Lung (tissue), 12 donors: ENCODE results near the gene AMBRA1. TPM values are rescaled to one million over a fixed set of nuclear protein-coding genes. Genes with fewer than 3 reads are reported as not detected.
A peak's percentile ranks its signal among the peaks of the same experiment; 100 is the strongest.

Source experiments
- ATAC-seq: fragments of 200-7000 bp; cut with Tn5 transposase; one replicate; pipeline ENCODE4 v1.9.1; 2020; ENCODE audit warnings: moderate number of reproducible peaks; ENCODE audit not compliant: insufficient read depth, low FRiP score
- DNase-seq, 3 donors: peaks; one replicate each; pipeline ENCODE4 v3.0.0-alpha.2; 2013 to 2017
- H3K27ac ChIP-seq, 2 donors: one replicate each; pipeline ENCODE4 v1.5.1; 2013; ENCODE audit warnings: mild to moderate bottlenecking in 2 of 2, moderate library complexity in 2 of 2, control low read depth in 1 of 2, inconsistent platforms in 1 of 2, low read depth in 1 of 2, low read length in 1 of 2
- H3K27me3 ChIP-seq, 3 donors: one replicate each; pipeline ENCODE4 v1.5.1; 2013; ENCODE audit warnings: low read length in 2 of 3; ENCODE audit not compliant: control insufficient read depth in 3 of 3, insufficient read depth in 3 of 3
- H3K36me3 ChIP-seq, 4 donors: one replicate each; pipeline ENCODE4 v1.5.1; 2013; ENCODE audit warnings: low read length in 4 of 4, mild to moderate bottlenecking in 1 of 4, moderate library complexity in 1 of 4; ENCODE audit not compliant: control insufficient read depth in 4 of 4, insufficient read depth in 4 of 4
- H3K4me1 ChIP-seq, 5 donors: one replicate each; pipeline ENCODE4 v1.5.1; 2013; ENCODE audit warnings: low read length in 5 of 5, mild to moderate bottlenecking in 2 of 5, moderate library complexity in 1 of 5; ENCODE audit not compliant: control insufficient read depth in 5 of 5, insufficient read depth in 5 of 5
- H3K4me3 ChIP-seq: one replicate; pipeline ENCODE4 v1.5.1; 2013; ENCODE audit warnings: mild to moderate bottlenecking, control low read depth, moderate library complexity
- H3K9ac ChIP-seq, 2 donors: one replicate each; pipeline ENCODE4 v1.5.1; 2013; ENCODE audit warnings: low read length in 2 of 2, control low read depth in 1 of 2; ENCODE audit not compliant: insufficient read depth in 1 of 2
- H3K9me3 ChIP-seq, 4 donors: one replicate each; pipeline ENCODE4 v1.5.1; 2013; ENCODE audit warnings: low read length in 3 of 4, mild to moderate bottlenecking in 1 of 4, moderate library complexity in 1 of 4; ENCODE audit not compliant: control insufficient read depth in 4 of 4, insufficient read depth in 3 of 4
- WGBS, 2 donors: extraction: QIAGEN DNeasy Blood & Tissue Kit; methylation state at CpG; one replicate each; pipeline ENCODE4 v1.1.7; 2013; 5-methylcytosine and 5-hydroxymethylcytosine counted together
- polyA plus RNA-seq, 2 donors: library from polyadenylated mRNA; stranded (reverse); fragments of 200-250 nt; gene quantifications; one replicate each; pipeline ENCODE4 v1.2.1, GENCODE V29; 2013
- total RNA-seq, 2 donors: library from RNA; depleted of rRNA in 1 of 2; stranded (reverse); fragments of >200 nt in 1 of 2; gene quantifications; one replicate each; pipeline ENCODE4 v1.2.1, GENCODE V29; 2014 to 2021
- TF ChIP-seq, protein P1 (sequence below): IDR thresholded peaks from 2 replicates; pipeline ENCODE4 v1.5.1; 2012; ENCODE audit warnings: mild to moderate bottlenecking; ENCODE audit errors: control extremely low read depth, extremely low read depth
- donor health status: control.
- donor health status: control.
- donor health status: Bipolar disorder and iron deficiency.
- donor health status: healthy.
- donor health status: DM: yes; HTN: yes; CAD: no.

The AMBRA1 gene
- total and polyA plus RNA-seq, 4 donors, result 7.4 to 41.2 (median 23.7) TPM

DNA sequence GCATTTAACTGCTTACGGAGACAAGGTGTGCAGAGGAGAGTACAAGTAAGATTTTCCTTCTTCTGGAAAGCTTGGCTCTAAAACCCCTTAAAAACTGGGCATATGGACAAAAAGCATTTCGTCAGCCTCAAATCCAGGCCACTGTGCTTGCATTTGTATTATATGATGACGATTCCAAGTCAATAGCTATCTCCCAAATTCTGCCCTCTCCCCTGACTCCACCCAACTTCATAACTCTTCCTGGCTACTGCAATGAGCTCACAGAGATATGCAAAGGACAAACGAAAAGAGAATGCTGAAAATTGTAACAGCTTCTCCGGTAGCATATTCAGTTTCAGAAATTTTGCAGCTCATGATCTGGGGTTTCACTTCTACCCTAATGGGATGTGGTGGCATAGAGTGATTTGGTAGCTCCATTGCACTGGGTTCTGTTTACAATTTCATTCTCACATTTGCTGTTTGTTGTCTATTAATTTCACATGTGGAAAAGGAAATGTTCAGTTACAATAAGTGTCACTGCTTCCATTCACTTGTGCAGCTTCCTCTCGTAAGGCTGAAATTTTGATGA, 156.6 kb downstream of the AMBRA1 start:
- WGBS, 2 donors, result 76 to 81% methylated on average over 6 of the region's 6 CpGs
- Histone ChIP-seq H3K27me3 (no peaks in the 10 kb centered on the region), H3K4me1 (peaks cover 0 to 14% (median 4%) of the 10 kb centered on the region in 5 donors), H3K4me3 (no peak overlapping the region), H3K9ac (no peak overlapping the region), H3K27ac (no peak overlapping the region), H3K36me3 (peaks cover 2 to 15% (median 14%) of the 10 kb centered on the region in 4 donors), H3K9me3 (no peaks in the 10 kb centered on the region)
- TF ChIP-seq, protein P1, sequence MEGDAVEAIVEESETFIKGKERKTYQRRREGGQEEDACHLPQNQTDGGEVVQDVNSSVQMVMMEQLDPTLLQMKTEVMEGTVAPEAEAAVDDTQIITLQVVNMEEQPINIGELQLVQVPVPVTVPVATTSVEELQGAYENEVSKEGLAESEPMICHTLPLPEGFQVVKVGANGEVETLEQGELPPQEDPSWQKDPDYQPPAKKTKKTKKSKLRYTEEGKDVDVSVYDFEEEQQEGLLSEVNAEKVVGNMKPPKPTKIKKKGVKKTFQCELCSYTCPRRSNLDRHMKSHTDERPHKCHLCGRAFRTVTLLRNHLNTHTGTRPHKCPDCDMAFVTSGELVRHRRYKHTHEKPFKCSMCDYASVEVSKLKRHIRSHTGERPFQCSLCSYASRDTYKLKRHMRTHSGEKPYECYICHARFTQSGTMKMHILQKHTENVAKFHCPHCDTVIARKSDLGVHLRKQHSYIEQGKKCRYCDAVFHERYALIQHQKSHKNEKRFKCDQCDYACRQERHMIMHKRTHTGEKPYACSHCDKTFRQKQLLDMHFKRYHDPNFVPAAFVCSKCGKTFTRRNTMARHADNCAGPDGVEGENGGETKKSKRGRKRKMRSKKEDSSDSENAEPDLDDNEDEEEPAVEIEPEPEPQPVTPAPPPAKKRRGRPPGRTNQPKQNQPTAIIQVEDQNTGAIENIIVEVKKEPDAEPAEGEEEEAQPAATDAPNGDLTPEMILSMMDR, result no peak
- ATAC-seq (no peak), DNase-seq (peak in 1 of 3 donors; percentile 13)

- H3K4me3 ChIP-seq, result no peak overlapping the region
- no peaks in the 10 kb centered on the region for H3K9me3 ChIP-seq
- peaks cover 2 to 18% (median 14%) of the 10 kb centered on the region in 4 donors for H3K36me3 ChIP-seq
- peaks cover 0 to 14% (median 4%) of the 10 kb centered on the region in 5 donors for H3K4me1 ChIP-seq
- WGBS, 2 donors, result 89 to 96% methylated on average over 3 of the region's 3 CpGs
- DNase-seq (no peak), ATAC-seq (no peak)
- TF ChIP-seq, protein P1, result no peak
- no peaks in the 10 kb centered on the region for H3K27me3 ChIP-seq
- no peak overlapping the region for H3K9ac ChIP-seq
- no peak overlapping the region for H3K27ac ChIP-seq
Observed at GRCh38 chr11:46436113-46436512, 157.7 kb downstream of the AMBRA1 start.

- Histone ChIP-seq H3K9ac (no peak overlapping the region), H3K9me3 (no peaks in the 10 kb centered on the region), H3K4me3 (no peak overlapping the region), H3K27ac (no peak overlapping the region), H3K4me1 (peaks cover 0 to 14% (median 4%) of the 10 kb centered on the region in 5 donors), H3K36me3 (peaks cover 5 to 22% (median 16%) of the 10 kb centered on the region in 4 donors), H3K27me3 (no peaks in the 10 kb centered on the region)
- TF ChIP-seq, protein P1, result no peak
- 63 to 78% methylated on average over 3 of the region's 3 CpGs for WGBS, 2 donors
- ATAC-seq, result no peak
- peak in 1 of 3 donors; percentile 13 for DNase-seq
Observed at GRCh38 chr11:46435679-46436078, 158.1 kb downstream of the AMBRA1 start.

GRCh38 chr11:46431211-46431610, 162.6 kb downstream of the AMBRA1 start:
- H3K4me3 ChIP-seq, result no peak overlapping the region
- peaks cover 6 to 33% (median 20%) of the 10 kb centered on the region in 4 donors for H3K36me3 ChIP-seq
- H3K27ac ChIP-seq, result no peak overlapping the region
- TF ChIP-seq, protein P1, result no peak
- H3K9me3 ChIP-seq, result no peaks in the 10 kb centered on the region
- ATAC-seq, result no peak
- H3K27me3 ChIP-seq, result no peaks in the 10 kb centered on the region
- no peak overlapping the region for H3K9ac ChIP-seq
- DNase-seq, result no peak
- H3K4me1 ChIP-seq, result peaks cover 0 to 3% (median 0%) of the 10 kb centered on the region in 5 donors
